Astrocyte of the cerebellum (primary cell): Measurements from ENCODE around the gene TMEM80.

Source experiments
- DNase-seq: peaks from one replicate; pipeline ENCODE4 v3.0.0-alpha.2; 2011; ENCODE audit warnings: low read depth
- H3K4me3 ChIP-seq: 2 replicates; pipeline ENCODE4 v1.5.1; 2011; ENCODE audit warnings: mild to moderate bottlenecking, low read depth, low read length, moderate library complexity
- in situ Hi-C: cut with HindIII; loops from 2 replicates; pipeline ENCODE4 v1.10.0; 2017; ENCODE audit warnings: low sequenced_read_pairs
- TF ChIP-seq, protein P1 (sequence below): IDR thresholded peaks from 2 replicates; pipeline ENCODE4 v1.5.1; 2012; ENCODE audit warnings: low read length, low read depth, moderate library complexity, mild to moderate bottlenecking; ENCODE audit errors: missing control alignments

Gene TMEM80

DNA sequence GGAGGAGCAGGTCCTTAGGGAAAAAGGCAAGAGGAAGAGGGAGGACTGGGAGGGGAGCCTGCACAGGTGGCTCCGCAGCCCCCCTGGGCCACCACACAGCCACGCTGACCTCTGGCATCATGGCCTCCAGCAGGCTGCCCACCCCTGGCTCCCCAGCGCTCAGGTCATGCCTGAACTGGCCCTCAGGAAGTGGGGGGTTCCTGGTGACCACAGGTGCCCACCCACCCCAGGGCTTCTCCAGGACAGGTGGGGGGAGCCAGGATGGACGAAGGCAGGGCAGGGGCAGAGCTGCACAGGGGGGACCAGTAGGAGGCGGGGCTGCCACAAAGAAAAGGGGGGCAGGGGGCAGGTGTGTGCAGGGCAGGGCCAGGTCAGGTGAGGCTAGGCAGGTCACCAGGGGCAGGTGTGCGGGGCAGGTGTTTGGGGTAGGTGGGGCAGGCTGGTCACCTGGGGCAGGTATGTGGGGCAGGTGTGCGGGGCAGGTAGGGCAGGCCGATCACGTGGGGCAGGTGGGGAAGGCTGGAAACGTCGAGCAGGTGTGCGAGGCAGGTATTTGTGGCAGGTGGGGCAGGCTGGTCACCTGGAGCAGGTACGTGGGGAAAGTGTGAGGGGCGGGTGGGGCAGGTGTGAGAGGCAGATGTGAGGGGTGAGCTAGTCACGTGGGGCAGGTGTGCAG is 1.6 kb upstream of the TMEM80 start:
- in situ Hi-C loops = no loop called here
- TF ChIP-seq, protein P1, sequence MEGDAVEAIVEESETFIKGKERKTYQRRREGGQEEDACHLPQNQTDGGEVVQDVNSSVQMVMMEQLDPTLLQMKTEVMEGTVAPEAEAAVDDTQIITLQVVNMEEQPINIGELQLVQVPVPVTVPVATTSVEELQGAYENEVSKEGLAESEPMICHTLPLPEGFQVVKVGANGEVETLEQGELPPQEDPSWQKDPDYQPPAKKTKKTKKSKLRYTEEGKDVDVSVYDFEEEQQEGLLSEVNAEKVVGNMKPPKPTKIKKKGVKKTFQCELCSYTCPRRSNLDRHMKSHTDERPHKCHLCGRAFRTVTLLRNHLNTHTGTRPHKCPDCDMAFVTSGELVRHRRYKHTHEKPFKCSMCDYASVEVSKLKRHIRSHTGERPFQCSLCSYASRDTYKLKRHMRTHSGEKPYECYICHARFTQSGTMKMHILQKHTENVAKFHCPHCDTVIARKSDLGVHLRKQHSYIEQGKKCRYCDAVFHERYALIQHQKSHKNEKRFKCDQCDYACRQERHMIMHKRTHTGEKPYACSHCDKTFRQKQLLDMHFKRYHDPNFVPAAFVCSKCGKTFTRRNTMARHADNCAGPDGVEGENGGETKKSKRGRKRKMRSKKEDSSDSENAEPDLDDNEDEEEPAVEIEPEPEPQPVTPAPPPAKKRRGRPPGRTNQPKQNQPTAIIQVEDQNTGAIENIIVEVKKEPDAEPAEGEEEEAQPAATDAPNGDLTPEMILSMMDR = no peak
- DNase-seq = no peak
- H3K4me3 ChIP-seq = peak overlapping the region; percentile 92

DNA sequence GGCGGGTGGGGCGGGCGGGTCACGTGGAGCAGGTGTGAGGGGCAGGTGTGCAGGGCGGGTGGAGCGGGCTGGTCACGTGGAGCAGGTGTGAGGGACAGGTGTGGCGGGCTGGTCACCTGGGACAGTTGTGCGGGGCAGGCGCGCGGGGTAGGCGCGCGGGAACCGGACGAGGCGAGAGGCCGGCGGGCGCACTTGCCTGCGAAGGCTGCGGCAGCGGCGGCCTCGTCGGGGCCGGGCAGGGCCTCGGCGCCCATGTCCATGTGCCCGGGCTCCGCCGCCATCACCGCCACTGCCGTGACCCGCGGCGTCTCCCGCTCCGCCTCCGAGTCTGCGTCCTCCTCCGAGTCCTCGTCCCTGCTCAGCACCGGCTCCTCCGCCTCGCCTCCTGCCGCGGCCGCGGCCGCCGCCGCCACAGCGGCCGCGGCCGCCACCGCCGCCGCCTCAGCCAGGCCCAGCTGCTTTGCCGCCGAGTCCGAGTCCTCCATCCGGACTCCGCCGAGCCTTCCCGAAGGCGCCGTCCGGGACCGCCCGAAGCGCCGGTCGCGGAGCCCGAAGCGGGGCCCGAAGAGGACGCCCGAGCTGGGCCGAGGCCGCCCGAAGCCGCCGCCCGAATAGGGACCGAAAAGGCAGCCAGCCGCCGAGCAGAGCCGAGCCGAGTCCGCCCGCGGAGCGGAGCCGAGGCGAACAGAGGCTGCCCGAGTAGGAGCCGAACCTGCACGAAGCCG is 891 bp upstream of the TMEM80 start, which contains the start of gene DEAF1:
Gene DEAF1, minus strand, starts transcription at position 660 of the 725 bp plus-strand sequence. Its CDS starts 175 bp downstream, at position 485.
- peak within 1 kb of the TSS; percentile 92 for H3K4me3 ChIP-seq
- peak; percentile 95 for DNase-seq
- in situ Hi-C loops = no loop called here
- TF ChIP-seq, protein P1 = no peak

DNA sequence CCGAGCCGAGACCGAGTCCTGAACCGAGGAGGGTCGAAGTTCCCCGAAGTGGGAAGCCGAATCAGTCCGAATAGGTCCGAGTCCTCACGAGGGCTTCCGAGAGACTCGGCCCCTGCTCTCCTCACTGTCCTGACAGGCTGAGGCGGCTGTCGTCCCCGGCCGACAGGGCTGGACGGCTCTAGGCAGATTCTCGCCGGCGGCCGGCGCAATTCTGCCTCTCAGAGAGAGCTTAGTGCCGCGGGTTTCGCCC is 403 bp upstream of the TMEM80 start:
- H3K4me3 ChIP-seq = peak overlapping the region; percentile 92
- in situ Hi-C loops = no loop called here
- no peak for DNase-seq
- TF ChIP-seq, protein P1 = no peak

DNA sequence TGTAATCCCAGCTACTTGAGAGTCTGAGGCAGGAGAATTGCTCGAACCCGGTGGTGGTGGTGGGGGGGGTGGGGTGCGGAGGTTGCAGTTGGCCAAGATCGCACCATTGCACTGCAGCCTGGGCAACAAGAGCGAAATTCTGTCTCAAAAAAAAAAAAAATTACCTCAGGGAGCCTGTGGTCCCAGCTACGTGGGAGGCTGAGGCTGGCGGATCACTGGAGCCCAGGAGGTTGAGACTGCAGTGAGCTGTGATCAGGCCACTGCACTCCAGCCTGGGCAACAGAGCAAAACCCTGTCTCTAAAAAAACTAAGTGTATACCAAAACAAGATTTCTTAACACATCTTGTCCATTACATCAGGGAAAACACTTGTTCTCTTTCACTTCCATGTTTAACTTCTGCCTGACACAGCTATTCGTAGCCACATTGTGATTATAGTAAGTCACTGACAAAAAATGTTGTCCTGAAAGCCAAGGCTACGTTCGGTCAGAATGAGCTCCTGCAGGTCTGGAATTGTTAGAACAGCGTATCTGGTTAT is 1.4 kb downstream of the TMEM80 start:
- TF ChIP-seq, protein P1 = no peak
- peak; percentile 75 for DNase-seq
- H3K4me3 ChIP-seq = no peak overlapping the region
- in situ Hi-C loops = no loop called here

DNA sequence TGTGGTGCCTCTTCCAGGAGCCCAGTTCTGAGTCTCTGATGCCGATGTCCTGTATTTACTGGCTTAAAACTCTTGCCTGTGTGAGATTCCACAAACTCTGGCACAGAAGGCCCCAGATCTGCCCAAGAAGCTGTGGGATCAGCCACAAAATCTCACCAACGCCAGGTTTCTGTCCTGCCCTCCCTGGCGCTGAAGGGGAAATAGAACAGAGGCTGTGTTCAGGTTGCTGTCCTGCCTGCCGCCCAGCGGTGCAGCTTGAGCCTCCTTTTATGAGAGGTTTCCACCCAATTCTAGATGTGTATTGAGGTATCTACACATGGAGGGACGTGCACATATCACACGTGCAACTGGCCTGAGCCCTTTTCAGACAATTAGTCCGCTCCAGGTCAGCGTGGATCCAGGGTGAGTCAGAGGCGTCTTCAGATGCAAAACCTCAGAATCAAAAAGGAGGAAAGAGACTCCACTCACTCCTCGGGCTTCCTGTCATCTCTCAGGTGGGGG is 2.2 kb downstream of the TMEM80 start:
- H3K4me3 ChIP-seq = no peak overlapping the region
- in situ Hi-C loops = no loop called here
- no peak for DNase-seq
- TF ChIP-seq, protein P1 = no peak

DNA sequence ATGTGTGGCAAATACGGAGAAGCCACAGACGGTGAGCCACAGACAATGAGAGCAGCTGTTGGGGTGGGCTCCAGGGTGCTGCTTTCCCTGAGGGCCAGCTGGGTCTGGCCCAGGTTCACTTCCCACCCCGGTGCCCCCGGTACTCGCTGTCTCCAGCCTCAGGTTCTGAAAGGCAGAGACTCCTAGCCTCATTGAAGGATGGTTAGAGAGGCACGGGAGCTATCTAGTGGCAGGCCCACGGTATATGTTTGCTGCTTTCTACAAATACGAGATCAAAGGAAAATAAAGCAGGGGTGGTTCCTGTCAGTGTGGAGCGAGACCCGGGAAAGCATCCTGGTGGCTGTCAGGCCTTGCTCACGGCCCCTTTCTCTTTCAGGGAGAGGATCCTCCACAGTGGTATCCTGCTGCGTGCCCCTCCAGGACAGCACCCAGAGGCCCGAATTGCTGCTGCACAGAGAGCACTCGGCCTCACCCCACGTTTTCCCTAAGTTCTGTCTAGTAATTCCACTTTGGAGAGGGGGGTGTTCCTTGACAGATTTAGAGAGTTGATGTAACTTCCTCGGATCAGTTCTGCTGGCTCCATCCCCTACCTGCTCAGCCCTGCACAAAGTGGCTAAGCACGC is 3.0 kb downstream of the TMEM80 start:
- TF ChIP-seq, protein P1 = no peak
- in situ Hi-C loops = no loop called here
- H3K4me3 ChIP-seq = no peak overlapping the region
- DNase-seq = no peak
